Activated CD8-positive, alpha-beta T cell treated with anti-CD3 and anti-CD28 coated beads, Interleukin-2, amount 10 ng/mL, durations not matched to agents 7 days and 5 days (primary cell): Measurements from ENCODE around the gene DECR2. TPM values are rescaled to one million over a fixed set of nuclear protein-coding genes. Genes with fewer than 3 reads are reported as not detected.
A peak's percentile ranks its signal among the peaks of the same experiment; 100 is the strongest.

Experiments used
- ATAC-seq: fragments of 150-1000 bp; cut with Tn5 transposase; one replicate; pipeline ENCODE4 v1.10.0; 2021; ENCODE audit warnings: moderate library complexity
- CTCF ChIA-PET: fragments of 350-600 bp; sonication (Branson Sonifier 250); formaldehyde crosslinking; loops from one replicate; lab custom pipeline; 2021; ENCODE audit warnings: antibody characterized with exemption; lab: Charles Lee
- POLR2A ChIA-PET: fragments of 350-600 bp; sonication (Branson Sonifier 250); formaldehyde crosslinking; loops from one replicate; lab custom pipeline; 2021; ENCODE audit warnings: antibody characterized with exemption; lab: Charles Lee
- DNase-seq: peaks from one replicate; pipeline ENCODE4 v3.0.0-alpha.2; 2020
- H3K27ac Mint-ChIP-seq: one replicate; pipeline ENCODE4 v1.8.0; 2021; ENCODE audit warnings: mild to moderate bottlenecking, mixed read lengths
- H3K27me3 Mint-ChIP-seq: one replicate; pipeline ENCODE4 v1.8.0; 2021; ENCODE audit warnings: low read depth, mixed read lengths
- H3K36me3 Mint-ChIP-seq: one replicate; pipeline ENCODE4 v1.8.0; 2021; ENCODE audit warnings: low read depth, mixed read lengths
- H3K4me1 Mint-ChIP-seq: one replicate; pipeline ENCODE4 v1.8.0; 2021; ENCODE audit warnings: low read depth, mixed read lengths
- H3K4me3 Mint-ChIP-seq: one replicate; pipeline ENCODE4 v1.8.0; 2021; ENCODE audit warnings: mild to moderate bottlenecking, mixed read lengths
- H3K9me3 Mint-ChIP-seq: one replicate; pipeline ENCODE4 v1.8.0; 2022; ENCODE audit warnings: mixed read lengths; ENCODE audit not compliant: insufficient read depth
- total RNA-seq, 2 experiments: library from RNA; stranded (reverse); gene quantifications; one replicate each; pipeline ENCODE4 v1.2.3, GENCODE V29; 2021

Gene DECR2
- total RNA-seq, 2 experiments from 2014 or later = 4.7 to 6.3 TPM

DNA sequence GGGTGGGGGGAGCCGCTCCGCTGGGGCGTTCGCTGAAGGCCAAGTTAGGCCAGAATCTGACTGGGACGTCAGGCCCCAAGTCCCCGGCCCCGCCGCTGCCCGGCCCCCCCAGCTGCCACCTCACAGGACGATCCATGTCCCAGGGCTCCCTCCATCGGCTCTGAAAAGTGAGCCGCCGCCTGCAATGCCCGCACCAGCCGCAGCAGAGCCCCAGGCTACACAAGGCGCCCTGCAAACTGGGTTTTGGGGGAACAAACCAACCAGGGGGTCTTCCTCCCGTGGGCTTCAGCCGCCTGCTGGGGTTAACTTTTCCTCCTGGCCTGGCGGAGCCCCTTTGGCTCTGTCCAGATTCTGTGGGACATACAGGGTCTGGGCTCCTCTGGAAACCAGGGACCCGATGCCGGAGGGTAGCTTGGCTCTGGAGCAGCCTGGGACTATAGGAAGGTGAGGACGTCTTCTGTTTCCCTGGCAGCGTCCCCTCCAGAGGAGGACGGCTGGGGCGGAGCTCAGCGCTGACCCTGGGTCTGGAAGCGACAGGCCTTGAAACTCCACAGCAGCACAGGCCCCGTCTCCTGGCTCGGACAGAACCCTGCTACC, 3.9 kb upstream of the DECR2 start:
- Mint-ChIP-seq H3K4me1 (peaks cover 23% of the 10 kb centered on the region), H3K36me3 (no peaks in the 10 kb centered on the region), H3K9me3 (no peaks in the 10 kb centered on the region), H3K27ac (no peak overlapping the region), H3K4me3 (peak overlapping the region; percentile 52), H3K27me3 (peaks cover 14% of the 10 kb centered on the region)
- ChIA-PET POLR2A (no interaction called here), CTCF (no interaction called here)
- DNase-seq (no peak), ATAC-seq (no peak)

DNA sequence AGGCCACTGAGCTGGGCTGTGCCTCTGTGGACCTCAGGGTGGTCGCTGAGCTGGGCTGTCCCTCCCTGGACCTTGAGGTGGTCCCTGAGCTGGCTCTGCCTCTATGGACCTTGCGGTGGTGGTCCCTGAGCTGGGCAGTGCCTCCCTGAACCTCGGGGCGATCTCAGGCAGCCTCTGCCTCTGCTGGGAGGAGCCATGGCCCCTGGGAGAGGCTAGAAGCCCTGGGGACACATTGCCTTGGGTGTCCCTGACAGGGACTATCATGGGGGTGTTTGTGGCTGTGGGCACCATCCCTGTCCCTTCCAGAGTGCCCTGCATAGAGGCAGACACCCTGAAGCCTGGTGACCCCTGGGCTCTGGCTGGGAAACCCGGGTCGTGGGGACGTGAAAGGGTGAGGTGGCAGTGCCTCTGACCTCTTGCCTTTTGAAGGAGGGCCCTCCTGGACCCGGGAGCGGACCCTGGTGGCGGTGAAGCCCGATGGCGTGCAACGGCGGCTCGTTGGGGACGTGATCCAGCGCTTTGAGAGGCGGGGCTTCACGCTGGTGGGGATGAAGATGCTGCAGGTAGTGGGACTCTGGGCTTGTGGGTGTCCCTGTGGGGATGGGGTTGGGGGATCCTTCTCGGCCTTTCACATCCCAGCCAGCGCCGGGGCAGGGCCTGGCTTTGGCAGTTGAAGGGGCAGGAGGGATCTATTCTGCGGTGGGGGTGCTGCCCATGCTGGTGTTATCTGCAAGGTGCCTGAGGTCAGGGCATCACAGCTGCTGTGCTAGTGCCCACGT, 2.9 kb upstream of the DECR2 start:
- peaks cover 21% of the 10 kb centered on the region for H3K4me1 Mint-ChIP-seq
- DNase-seq (no peak), ATAC-seq (no peak)
- POLR2A ChIA-PET = no interaction called here
- peaks cover 14% of the 10 kb centered on the region for H3K27me3 Mint-ChIP-seq
- CTCF ChIA-PET = no interaction called here
- H3K4me3 Mint-ChIP-seq = peak overlapping the region; percentile 52
- H3K9me3 Mint-ChIP-seq = no peaks in the 10 kb centered on the region
- H3K36me3 Mint-ChIP-seq = no peaks in the 10 kb centered on the region
- no peak overlapping the region for H3K27ac Mint-ChIP-seq

DNA sequence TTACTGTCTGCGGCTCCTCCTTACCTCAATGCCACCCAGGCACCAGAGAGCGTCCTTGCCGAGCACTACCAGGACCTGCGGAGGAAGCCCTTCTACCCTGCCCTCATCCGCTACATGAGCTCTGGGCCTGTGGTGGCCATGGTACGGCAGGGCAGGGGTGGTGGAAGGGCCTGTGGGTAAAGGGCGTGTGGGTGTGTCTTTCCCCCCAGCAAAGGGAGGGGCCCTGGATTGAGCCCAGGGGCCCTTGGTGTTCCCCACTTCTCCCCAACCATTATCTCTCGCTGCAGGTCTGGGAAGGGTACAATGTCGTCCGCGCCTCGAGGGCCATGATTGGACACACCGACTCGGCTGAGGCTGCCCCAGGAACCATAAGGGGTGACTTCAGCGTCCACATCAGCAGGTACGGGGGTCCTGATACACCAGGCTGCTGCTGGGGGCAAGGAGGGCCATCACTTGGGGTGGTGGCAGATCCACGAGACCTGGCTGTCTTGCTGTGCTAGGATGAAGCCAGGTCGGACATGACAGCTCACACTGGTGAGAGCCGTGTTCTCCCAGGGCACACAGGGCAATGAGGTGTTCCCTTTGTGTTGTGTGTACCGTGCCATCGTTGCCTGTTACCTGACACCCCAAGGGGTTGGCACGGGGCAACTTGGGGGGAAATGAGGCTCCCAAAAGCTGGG, 2.2 kb upstream of the DECR2 start:
- no peaks in the 10 kb centered on the region for H3K36me3 Mint-ChIP-seq
- no peak for DNase-seq
- CTCF ChIA-PET = no interaction called here
- no peaks in the 10 kb centered on the region for H3K9me3 Mint-ChIP-seq
- POLR2A ChIA-PET = no interaction called here
- ATAC-seq = no peak
- H3K4me3 Mint-ChIP-seq = peak overlapping the region; percentile 84
- H3K4me1 Mint-ChIP-seq = peaks cover 21% of the 10 kb centered on the region
- H3K27me3 Mint-ChIP-seq = peaks cover 14% of the 10 kb centered on the region
- H3K27ac Mint-ChIP-seq = no peak overlapping the region

DNA sequence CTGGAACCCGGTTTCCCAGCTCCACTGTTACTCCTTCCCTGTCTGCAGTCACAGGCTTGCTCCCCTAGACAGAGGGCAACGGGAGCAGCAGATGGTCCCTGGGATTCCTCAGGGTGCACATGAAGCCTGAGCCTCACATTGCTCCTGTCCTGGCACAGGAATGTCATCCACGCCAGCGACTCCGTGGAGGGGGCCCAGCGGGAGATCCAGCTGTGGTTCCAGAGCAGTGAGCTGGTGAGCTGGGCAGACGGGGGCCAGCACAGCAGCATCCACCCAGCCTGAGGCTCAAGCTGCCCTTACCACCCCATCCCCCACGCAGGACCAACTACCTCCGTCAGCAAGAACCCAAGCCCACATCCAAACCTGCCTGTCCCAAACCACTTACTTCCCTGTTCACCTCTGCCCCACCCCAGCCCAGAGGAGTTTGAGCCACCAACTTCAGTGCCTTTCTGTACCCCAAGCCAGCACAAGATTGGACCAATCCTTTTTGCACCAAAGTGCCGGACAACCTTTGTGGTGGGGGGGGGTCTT, 1.6 kb upstream of the DECR2 start:
- peaks cover 14% of the 10 kb centered on the region for H3K27me3 Mint-ChIP-seq
- peak overlapping the region; percentile 84 for H3K4me3 Mint-ChIP-seq
- H3K9me3 Mint-ChIP-seq = no peaks in the 10 kb centered on the region
- ChIA-PET CTCF (interaction anchor here (0.7 kb wide), 1 partner anchor 17 kb away, joined by 3 read pairs; no protein-coding TSS in a partner anchor), POLR2A (interaction anchor here (0.7 to 0.9 kb wide), 2 partner anchors 25 to 165 kb away, joined by 3 to 5 read pairs; partner anchors contain the start of gene RAB11FIP3)
- H3K36me3 Mint-ChIP-seq = no peaks in the 10 kb centered on the region
- peaks cover 21% of the 10 kb centered on the region for H3K4me1 Mint-ChIP-seq
- ATAC-seq (no peak), DNase-seq (no peak)
- no peak overlapping the region for H3K27ac Mint-ChIP-seq

DNA sequence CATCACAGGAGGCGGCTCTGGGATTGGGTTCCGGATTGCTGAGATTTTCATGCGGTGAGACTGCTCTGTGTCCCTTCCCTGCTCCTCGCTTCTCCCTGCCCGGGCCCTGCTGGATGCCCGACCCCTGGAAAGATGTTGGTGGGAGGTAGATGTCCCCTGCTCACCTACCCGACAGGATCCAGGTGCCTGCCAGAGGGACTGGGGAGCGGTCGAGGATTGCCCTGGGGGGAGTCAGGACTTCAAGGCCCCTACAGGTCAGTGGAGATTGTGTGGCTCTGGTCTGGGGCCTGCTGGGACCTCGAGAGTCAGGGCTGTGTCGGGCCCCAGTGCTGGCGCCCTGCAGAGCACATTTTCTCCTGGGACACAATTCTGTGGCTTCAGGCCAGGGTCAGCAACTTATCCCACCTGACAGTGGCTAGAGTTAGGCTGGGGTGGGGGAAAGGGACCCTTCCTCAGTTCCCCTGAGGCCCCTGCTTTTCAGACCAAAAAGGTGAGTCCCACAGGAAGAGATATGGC, 3.3 kb downstream of the DECR2 start:
- H3K27me3 Mint-ChIP-seq = no peaks in the 10 kb centered on the region
- peaks cover 11% of the 10 kb centered on the region for H3K4me1 Mint-ChIP-seq
- POLR2A ChIA-PET = no interaction called here
- H3K4me3 Mint-ChIP-seq = no peak overlapping the region
- ATAC-seq (no peak), DNase-seq (no peak)
- no peak overlapping the region for H3K27ac Mint-ChIP-seq
- no peaks in the 10 kb centered on the region for H3K36me3 Mint-ChIP-seq
- CTCF ChIA-PET = no interaction called here
- H3K9me3 Mint-ChIP-seq = no peaks in the 10 kb centered on the region

DNA sequence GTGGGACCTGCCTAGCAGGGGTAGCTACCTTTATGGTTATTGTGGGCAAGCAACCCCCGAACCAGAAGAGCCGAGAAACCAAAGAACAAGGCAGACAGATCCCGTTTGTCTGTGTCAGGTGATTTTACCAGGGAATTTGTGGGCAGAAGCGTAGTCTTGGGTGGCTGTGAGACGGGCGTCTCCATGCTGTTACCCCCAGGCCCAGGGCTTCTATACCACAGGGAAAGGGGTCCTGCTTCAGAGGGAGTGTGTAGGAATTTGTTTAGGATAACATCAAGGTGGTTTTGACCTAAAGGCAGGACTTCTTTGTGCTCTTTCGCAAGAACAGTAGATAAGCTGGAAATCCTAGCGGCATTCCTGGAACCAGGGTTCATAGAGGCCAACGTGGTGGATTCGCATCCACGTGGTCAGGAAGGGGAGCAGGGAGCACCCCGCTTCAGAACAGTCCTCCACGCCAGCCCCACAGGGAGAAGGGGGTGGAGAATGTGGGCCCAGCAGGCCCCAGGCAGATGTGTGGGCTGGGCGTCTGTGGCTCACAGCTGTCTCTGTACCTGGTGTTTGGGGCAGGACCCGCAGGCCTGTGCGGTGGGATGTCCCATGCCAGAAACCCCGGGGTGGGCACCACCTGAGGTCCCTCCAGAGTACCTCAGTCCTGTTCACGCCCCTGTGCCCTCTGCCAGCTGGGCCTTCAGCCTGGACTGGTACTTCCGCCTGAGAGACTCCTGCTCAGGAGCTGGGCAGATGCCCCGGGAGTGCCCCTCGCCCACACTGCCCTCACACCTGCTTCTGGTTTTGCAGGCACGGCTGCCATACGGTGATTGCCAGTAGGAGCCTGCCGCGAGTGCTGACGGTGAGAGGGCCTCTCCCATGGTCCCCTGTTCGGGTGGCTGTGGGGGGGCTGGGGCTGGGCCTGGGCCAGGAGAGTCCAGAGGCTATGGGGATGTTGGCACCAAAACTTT, 4.1 kb downstream of the DECR2 start:
- no peak overlapping the region for H3K27ac Mint-ChIP-seq
- DNase-seq (no peak), ATAC-seq (no peak)
- no peaks in the 10 kb centered on the region for H3K36me3 Mint-ChIP-seq
- H3K4me1 Mint-ChIP-seq = peaks cover 3% of the 10 kb centered on the region
- CTCF ChIA-PET = no interaction called here
- H3K27me3 Mint-ChIP-seq = no peaks in the 10 kb centered on the region
- H3K4me3 Mint-ChIP-seq = no peak overlapping the region
- POLR2A ChIA-PET = no interaction called here
- H3K9me3 Mint-ChIP-seq = no peaks in the 10 kb centered on the region

DNA sequence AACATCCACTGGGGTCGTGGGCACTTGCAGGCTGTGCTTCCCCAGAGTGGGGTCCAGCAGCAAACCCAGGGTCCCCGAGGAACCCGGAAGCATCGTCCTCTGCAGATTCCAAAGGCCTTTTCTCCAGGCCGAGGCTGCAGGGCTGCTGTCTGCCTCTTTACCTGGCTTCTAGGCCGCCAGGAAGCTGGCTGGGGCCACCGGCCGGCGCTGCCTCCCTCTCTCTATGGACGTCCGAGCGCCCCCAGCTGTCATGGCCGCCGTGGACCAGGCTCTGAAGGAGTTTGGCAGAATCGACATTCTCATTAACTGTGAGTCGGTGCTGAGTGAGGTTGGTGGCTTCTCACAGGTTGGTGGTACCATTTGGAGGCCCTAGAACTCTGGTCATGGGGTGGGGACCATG, 5.6 kb downstream of the DECR2 start:
- ATAC-seq (no peak), DNase-seq (no peak)
- H3K4me1 Mint-ChIP-seq = no peaks in the 10 kb centered on the region
- no peaks in the 10 kb centered on the region for H3K36me3 Mint-ChIP-seq
- H3K9me3 Mint-ChIP-seq = no peaks in the 10 kb centered on the region
- CTCF ChIA-PET = no interaction called here
- POLR2A ChIA-PET = no interaction called here
- no peak overlapping the region for H3K4me3 Mint-ChIP-seq
- no peaks in the 10 kb centered on the region for H3K27me3 Mint-ChIP-seq
- no peak overlapping the region for H3K27ac Mint-ChIP-seq

DNA sequence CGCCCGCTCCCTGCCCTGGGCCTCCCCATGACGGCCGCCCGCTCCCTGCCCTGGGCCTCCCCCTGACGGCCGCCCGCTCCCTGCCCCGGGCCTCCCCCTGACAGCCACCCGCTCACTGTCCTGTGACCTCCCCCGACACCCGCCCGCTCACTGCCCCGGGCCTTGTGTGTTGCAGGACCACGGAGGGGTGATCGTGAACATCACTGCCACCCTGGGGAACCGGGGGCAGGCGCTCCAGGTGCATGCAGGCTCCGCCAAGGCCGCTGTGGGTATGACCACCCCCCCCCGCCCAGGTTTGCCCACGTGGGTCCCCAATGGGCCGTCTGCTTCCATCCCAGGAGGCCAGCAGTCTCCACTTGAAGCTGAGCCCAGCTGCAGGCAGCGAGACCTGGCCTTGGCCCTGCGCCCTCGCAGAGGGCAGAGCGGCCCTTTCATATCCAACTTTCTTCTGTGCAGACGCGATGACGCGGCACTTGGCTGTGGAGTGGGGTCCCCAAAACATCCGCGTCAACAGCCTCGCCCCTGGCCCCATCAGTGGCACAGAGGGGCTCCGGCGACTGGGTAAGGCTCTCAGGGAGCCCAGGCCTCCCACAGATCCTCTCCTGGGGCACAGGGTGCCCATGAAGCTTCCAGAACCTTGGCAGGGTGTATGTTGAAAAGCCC, 9.0 kb downstream of the DECR2 start:
- no peaks in the 10 kb centered on the region for H3K36me3 Mint-ChIP-seq
- POLR2A ChIA-PET = no interaction called here

DNA sequence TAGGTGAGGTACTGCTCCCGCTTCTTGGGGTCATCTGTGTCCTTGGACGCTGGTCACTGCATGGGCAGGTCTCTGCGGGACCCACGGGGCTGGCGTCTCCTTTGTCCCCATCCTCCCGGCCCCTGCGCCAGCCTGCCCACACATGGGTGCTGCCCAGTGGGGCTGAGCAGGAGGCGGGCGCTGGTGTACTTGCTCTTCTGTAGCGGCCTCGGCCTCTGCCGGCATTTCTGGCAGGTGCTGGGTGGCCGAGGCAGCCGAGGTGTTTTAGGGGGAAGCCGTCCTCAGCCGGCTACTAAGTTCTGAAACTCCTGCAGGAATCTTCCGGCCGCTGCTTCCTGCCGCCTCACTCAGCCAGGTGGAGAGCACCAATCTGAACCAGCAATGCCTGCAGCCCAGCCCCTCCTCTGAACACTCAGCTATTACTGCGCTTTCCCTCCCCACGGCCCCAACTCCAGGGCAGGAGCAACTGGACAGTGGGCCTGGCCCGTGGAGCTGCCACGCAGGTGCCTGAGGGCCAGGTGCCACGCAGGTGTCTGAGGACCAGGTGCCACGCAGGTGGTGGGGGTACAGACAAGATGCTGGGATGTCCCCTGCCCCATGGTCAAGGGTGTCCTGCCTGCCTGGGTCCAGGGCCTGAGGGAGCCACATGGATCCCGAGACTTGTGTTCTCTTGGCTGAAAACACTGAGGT, 10.0 kb downstream of the DECR2 start:
- H3K4me1 Mint-ChIP-seq = no peaks in the 10 kb centered on the region

More for the DNA sequence above, 9.0 kb downstream of the DECR2 start:
- Mint-ChIP-seq H3K4me3 (no peak overlapping the region), H3K9me3 (no peaks in the 10 kb centered on the region), H3K4me1 (no peaks in the 10 kb centered on the region), H3K27ac (no peak overlapping the region), H3K27me3 (no peaks in the 10 kb centered on the region)
- CTCF ChIA-PET = no interaction called here
- ATAC-seq = no peak
- no peak for DNase-seq

DNA sequence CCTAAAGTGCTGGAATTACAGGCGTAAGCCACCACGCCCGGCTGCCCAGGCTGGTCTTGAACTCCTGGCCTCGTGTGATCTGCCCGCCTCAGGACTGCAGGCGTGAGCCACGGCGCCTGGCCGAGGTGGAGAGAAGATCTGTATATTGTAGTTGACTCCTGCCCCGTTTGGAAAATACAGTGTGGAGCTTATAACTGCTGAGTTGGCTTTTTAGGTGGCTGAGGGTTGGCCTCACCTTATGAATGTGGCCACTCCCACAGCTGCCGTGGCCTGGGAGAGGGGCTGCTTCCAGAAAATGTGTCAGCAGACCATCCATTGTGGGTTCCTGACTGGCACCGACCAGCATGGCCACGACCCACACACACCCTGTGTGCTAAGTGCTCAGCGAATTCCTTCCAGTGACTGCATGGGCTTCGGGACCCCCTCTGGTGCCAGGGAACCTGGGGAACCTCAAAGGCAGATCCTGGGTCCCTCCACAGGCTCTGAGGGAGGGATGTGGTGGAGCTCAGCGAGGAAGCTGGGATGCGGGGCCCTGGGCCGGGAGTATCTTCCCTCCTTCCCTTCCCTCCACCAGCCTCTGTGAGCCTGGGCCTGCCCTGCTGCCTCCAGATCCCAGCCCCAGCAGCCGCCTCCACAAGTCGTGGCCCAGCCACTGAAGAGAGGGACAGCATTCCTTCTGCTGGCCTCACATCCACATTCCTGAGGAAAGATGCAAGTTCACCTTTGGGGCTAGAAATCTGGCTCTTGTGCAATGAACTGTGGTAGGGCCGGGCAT, 12.9 kb downstream of the DECR2 start:
- CTCF ChIA-PET = no interaction called here
- no peak for ATAC-seq
- Mint-ChIP-seq H3K27ac (no peak overlapping the region), H3K36me3 (no peaks in the 10 kb centered on the region), H3K27me3 (no peaks in the 10 kb centered on the region), H3K4me3 (no peak overlapping the region), H3K9me3 (no peaks in the 10 kb centered on the region), H3K4me1 (no peaks in the 10 kb centered on the region)
- POLR2A ChIA-PET = no interaction called here
- no peak for DNase-seq

More for the DNA sequence above, 10.0 kb downstream of the DECR2 start:
- no peaks in the 10 kb centered on the region for H3K27me3 Mint-ChIP-seq
- H3K36me3 Mint-ChIP-seq = no peaks in the 10 kb centered on the region
- no peak for DNase-seq
- ChIA-PET POLR2A (no interaction called here), CTCF (no interaction called here)
- no peak overlapping the region for H3K27ac Mint-ChIP-seq
- ATAC-seq = no peak
- no peak overlapping the region for H3K4me3 Mint-ChIP-seq
- no peaks in the 10 kb centered on the region for H3K9me3 Mint-ChIP-seq
